Measurements from ENCODE around the gene PEX26.

Gene PEX26

DNA sequence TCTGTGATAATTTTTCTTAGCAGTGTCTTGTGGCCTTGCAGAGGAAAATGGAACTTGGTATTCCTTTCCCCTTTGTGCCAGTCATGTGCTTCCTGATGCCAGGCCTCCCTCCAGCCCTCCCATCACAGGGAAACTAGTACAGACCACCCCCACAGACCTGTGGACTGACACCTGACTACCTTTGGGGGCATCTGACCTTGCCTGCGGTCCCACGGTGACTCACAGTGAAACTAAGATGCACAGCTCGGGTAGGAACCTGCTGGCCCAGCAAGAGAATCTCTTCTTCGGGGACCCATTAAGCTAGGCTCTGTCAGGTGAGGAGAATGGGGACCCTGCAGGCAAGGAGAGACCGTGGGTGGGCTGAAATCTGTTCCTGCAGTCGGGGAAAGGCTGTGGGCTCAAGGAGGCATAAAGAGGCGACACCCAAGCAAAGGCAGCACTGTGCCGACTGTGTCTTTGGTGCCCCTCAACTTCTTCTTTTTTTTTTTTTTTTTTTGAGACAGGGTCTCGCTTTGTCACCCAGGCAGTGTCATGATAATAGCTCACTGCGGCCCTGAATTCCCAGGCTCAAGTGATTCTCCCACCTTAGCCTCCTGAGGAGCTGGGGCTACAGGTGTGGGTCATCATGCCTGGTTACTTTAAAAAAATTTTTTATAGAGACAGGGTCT lies 20.8 kb upstream of the PEX26 start:
- no peak overlapping the region for H3K4me3 ChIP-seq (ENCODE audit: low read depth, low read length)
- DNase-seq (ENCODE audit: low read depth), result no peak
- TF ChIP-seq, protein P1, sequence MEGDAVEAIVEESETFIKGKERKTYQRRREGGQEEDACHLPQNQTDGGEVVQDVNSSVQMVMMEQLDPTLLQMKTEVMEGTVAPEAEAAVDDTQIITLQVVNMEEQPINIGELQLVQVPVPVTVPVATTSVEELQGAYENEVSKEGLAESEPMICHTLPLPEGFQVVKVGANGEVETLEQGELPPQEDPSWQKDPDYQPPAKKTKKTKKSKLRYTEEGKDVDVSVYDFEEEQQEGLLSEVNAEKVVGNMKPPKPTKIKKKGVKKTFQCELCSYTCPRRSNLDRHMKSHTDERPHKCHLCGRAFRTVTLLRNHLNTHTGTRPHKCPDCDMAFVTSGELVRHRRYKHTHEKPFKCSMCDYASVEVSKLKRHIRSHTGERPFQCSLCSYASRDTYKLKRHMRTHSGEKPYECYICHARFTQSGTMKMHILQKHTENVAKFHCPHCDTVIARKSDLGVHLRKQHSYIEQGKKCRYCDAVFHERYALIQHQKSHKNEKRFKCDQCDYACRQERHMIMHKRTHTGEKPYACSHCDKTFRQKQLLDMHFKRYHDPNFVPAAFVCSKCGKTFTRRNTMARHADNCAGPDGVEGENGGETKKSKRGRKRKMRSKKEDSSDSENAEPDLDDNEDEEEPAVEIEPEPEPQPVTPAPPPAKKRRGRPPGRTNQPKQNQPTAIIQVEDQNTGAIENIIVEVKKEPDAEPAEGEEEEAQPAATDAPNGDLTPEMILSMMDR (IDR thresholded peaks at IDR 0.05; ENCODE audit: low read depth, low read length, missing control alignments), result no peak
- in situ Hi-C loops (cut with HindIII; ENCODE audit: low sequenced_read_pairs), result no loop called here

DNA sequence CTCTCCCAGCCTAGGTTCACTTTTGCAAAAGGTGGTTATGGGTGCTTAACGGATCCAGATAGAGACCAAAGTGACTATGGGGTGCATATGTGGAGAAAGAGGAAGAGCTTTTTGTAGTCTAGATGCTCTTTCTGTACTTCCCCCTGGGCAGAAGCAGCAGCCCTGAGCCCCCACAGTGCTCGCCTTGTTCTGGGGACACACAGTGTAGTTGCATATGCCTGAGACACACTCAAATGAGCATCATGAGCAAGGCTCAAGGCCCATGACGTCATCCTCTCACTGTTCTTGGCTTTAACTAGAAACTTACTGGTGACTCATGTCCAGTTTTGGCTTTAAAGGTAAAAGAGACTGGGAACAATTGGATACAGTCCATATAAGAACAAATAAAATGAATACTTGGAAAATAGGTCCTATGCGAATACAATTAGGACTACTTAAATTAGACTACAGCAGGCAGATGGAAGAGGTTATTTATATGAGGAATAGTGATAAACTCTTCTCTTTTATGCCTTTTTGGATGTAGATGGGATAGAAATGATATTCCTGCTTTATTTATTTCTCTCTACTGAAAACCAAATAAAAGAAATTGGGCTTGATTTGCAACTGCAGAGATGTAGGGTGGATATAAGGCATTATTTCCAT lies 20.1 kb upstream of the PEX26 start:
- DNase-seq (ENCODE audit: low read depth), result peak; percentile 100
- no peak overlapping the region for H3K4me3 ChIP-seq (ENCODE audit: low read depth, low read length)
- TF ChIP-seq, protein P1 (IDR thresholded peaks at IDR 0.05; ENCODE audit: low read depth, low read length, missing control alignments), result no peak
- in situ Hi-C loops (cut with HindIII; ENCODE audit: low sequenced_read_pairs), result no loop called here

DNA sequence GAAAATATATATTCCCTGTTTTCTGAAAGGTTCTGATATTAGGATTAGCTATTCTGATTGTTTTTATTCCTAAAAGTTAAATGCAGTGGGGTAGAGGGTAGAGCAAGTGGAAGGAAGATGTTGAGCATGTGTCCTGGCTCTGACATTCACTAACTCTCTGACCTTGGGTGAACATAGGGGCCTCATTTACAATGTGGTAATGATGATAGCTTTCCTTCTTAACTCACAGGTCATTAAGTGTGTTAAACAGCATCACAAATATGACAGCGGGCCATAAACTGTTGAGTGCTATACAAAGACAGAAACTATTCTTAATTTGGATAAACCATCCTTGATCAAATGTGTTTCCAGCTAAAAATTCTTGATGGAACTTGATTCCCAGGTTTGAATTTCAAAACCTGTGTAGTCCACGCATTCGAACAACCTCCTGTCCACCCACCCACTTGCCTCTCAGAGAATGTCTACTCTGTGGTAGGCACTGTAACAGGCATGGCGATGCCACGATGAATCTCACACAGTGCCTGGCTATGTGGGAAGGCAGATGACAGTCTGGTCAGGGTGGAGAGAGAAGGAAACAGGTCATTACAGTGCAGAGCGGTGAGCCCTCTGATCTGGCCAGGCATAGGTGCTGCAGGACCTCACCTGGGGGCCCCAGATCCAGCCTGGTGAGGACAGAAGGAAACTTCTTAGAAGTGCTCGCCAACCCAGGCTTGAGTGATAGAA lies 19.3 kb upstream of the PEX26 start:
- H3K4me3 ChIP-seq (ENCODE audit: low read depth, low read length), result no peak overlapping the region
- DNase-seq (ENCODE audit: low read depth), result no peak
- in situ Hi-C loops (cut with HindIII; ENCODE audit: low sequenced_read_pairs), result no loop called here

DNA sequence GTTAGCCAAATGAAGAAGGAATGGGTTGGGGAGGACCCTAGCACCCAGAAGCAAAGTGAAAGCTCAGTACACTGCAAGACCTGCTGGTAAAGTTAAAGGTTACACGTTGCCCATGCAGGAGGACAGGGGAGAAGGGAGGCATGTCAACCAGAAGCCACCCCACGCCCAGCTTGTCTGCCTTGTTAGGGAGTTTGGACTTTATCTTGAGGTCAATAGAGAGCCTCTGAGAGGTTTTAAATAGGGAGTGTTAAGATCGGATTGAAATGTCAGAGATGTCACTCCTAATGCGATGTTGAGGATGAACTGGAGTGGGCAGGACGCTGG lies 18.7 kb upstream of the PEX26 start:
- no peak overlapping the region for H3K4me3 ChIP-seq (ENCODE audit: low read depth, low read length)
- no peak for DNase-seq (ENCODE audit: low read depth)
- in situ Hi-C loops (cut with HindIII; ENCODE audit: low sequenced_read_pairs), result no loop called here
- TF ChIP-seq, protein P1 (IDR thresholded peaks at IDR 0.05; ENCODE audit: low read depth, low read length, missing control alignments), result no peak

More for the DNA sequence above, 19.3 kb upstream of the PEX26 start:
- TF ChIP-seq, protein P1 (IDR thresholded peaks at IDR 0.05; ENCODE audit: low read depth, low read length, missing control alignments), result no peak

DNA sequence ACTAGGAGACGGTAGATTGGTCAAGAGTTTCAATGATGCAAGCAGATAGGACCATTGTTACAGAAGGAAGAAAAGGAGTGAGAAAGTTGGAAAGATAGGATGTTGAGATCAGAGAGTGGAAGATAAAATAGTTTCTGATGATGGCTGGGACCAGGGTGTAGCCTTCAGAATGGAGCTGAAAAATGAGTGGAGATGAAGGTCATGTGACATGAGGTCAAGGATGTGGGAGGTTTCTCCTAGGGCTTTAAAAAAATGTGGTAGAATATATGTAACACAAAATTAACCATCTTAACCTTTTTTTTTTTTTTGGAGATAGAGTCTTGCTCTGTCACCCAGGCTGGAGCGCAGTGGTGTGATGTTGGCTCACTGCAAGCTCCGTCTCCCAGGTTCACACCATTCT lies 18.3 kb upstream of the PEX26 start:
- DNase-seq (ENCODE audit: low read depth), result no peak
- in situ Hi-C loops (cut with HindIII; ENCODE audit: low sequenced_read_pairs), result no loop called here
- TF ChIP-seq, protein P1 (IDR thresholded peaks at IDR 0.05; ENCODE audit: low read depth, low read length, missing control alignments), result no peak
- H3K4me3 ChIP-seq (ENCODE audit: low read depth, low read length), result no peak overlapping the region

DNA sequence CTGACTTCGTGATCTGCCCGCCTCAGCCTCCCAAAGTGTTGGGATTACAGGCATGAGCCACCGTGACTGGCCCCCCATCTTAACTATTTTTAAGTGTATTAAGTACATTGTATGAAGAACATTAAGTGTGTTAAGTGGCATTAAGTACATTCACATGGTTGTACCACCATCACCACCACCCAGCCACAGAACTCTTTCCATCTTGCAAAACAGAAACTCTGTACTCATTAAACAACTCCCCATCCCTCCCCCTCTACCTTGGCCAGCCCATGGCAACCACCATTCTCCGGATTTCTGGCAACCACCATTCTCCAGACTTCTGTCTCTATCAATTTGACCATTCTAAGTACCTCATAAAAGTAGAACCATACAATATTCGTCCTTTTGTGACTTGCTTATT lies 17.8 kb upstream of the PEX26 start:
- H3K4me3 ChIP-seq (ENCODE audit: low read depth, low read length), result no peak overlapping the region
- no peak for DNase-seq (ENCODE audit: low read depth)
- in situ Hi-C loops (cut with HindIII; ENCODE audit: low sequenced_read_pairs), result no loop called here
- TF ChIP-seq, protein P1 (IDR thresholded peaks at IDR 0.05; ENCODE audit: low read depth, low read length, missing control alignments), result no peak
